Left ventricle myocardium inferior (tissue), 1 donor: ENCODE data around the gene NLRC3. TPM values are rescaled to one million over a fixed set of nuclear protein-coding genes. Genes with fewer than 3 reads are reported as not detected.
A peak's percentile ranks its signal among the peaks of the same experiment; 100 is the strongest.

Experiments
- DNase-seq: peaks from one replicate; pipeline ENCODE4 v3.0.0-alpha.2; 2020
- H3K27ac ChIP-seq: fragments of 200-600 bp; replicated peaks from 2 replicates; pipeline ENCODE4 v1.8.0; 2021
- H3K27me3 ChIP-seq: fragments of 200-600 bp; 2 replicates; pipeline ENCODE4 v1.8.0; 2021; ENCODE audit warnings: low read depth
- H3K36me3 ChIP-seq: fragments of 200-600 bp; 2 replicates; pipeline ENCODE4 v1.8.0; 2021
- H3K4me1 ChIP-seq: fragments of 200-600 bp; 2 replicates; pipeline ENCODE4 v1.8.0; 2021
- H3K4me3 ChIP-seq: fragments of 200-600 bp; 2 replicates; pipeline ENCODE4 v1.8.0; 2021; ENCODE audit warnings: mild to moderate bottlenecking, moderate library complexity
- H3K9me3 ChIP-seq: fragments of 200-600 bp; replicated peaks from 2 replicates; pipeline ENCODE4 v1.8.0; 2021
- intact Hi-C: fragments of 100-400 bp; cut with micrococcal nuclease; formaldehyde crosslinking; loops from one replicate; pipeline ENCODE4 v1.11.0; 2022
- total RNA-seq: library from RNA; stranded (reverse); fragmentation: NEBNext Ultra II Directional; extraction: Animal tissue kit (Norgen Biotek cat#: 25700); gene quantifications from one replicate; pipeline ENCODE4 v1.2.1, GENCODE V29; 2021
- TF ChIP-seq, protein P1 (sequence below): fragments of 200-600 bp; IDR thresholded peaks from 2 replicates; pipeline ENCODE4 v1.8.0; 2021; ENCODE audit warnings: antibody characterized with exemption, mild to moderate bottlenecking, borderline replicate concordance
- donor health status: DM: no; HTN: yes; CAD: no; lungs with severe emphysema.

Gene NLRC3
- total RNA-seq, 1 donor from 2014 or later: 0.93 TPM

DNA sequence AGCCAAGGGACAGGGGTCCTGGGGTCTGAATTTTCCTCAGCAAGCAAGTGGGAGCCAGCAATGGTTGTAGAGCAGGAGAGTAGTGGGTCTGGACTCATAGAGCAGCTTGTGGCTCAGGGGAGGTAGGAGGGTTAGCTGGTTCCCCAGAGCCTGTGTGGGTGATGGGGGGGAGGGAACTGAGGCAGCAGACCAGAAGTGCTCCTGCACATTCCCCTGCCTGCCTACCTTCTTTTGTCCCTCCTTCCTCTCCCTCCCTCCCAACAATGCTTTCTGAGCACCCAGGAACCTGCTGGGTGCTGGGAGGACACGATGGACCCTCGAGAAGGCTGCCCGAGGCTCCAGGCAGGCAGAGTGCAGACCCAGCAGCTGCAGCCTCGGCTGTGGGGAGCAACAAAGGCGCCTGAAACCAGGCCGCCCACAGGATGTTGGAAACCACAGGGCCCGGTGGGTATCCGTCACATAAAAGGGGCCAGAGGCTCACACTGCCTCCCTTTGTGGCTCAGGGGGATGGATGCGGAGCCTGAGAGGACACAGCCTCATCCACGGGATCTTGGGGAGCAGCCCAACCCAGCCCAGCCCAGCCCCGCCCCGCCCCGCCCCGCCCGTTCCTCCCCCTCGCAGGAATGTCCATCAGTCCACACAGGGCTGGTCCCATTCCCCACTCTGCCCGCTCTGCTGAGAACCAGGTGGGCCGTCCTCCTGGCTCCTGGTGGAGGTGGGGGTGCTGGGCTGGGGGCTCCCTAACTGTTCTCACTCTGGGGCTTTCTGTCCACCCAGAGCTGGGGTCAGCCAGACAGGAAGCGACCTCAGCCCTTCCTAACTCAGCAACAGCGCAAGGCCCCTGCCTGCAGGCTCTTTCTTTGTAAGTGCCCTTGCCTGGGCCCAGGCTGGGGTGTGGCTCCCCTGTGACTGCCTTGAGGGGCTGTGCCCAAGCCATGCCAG is 1.7 kb upstream of the NLRC3 start:
- Histone ChIP-seq H3K36me3 (peaks cover 16% of the 10 kb centered on the region), H3K27ac (no peak overlapping the region), H3K27me3 (peaks cover 5% of the 10 kb centered on the region), H3K9me3 (no peaks in the 10 kb centered on the region), H3K4me3 (no peak overlapping the region), H3K4me1 (no peaks in the 10 kb centered on the region)
- no peak for DNase-seq
- intact Hi-C loops: no loop called here
- TF ChIP-seq, protein P1, sequence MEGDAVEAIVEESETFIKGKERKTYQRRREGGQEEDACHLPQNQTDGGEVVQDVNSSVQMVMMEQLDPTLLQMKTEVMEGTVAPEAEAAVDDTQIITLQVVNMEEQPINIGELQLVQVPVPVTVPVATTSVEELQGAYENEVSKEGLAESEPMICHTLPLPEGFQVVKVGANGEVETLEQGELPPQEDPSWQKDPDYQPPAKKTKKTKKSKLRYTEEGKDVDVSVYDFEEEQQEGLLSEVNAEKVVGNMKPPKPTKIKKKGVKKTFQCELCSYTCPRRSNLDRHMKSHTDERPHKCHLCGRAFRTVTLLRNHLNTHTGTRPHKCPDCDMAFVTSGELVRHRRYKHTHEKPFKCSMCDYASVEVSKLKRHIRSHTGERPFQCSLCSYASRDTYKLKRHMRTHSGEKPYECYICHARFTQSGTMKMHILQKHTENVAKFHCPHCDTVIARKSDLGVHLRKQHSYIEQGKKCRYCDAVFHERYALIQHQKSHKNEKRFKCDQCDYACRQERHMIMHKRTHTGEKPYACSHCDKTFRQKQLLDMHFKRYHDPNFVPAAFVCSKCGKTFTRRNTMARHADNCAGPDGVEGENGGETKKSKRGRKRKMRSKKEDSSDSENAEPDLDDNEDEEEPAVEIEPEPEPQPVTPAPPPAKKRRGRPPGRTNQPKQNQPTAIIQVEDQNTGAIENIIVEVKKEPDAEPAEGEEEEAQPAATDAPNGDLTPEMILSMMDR: no peak

- Histone ChIP-seq H3K27me3 (peaks cover 5% of the 10 kb centered on the region), H3K27ac (no peak overlapping the region), H3K36me3 (peaks cover 13% of the 10 kb centered on the region), H3K9me3 (no peaks in the 10 kb centered on the region), H3K4me3 (no peak overlapping the region), H3K4me1 (no peaks in the 10 kb centered on the region)
- intact Hi-C loops: no loop called here
- DNase-seq: no peak
- TF ChIP-seq, protein P1: no peak
Observed at GRCh38 chr16:3578121-3578520, 918 bp upstream of the NLRC3 start.

- TF ChIP-seq, protein P1: no peak
Observed at GRCh38 chr16:3576211-3576610, 992 bp downstream of the NLRC3 start.

GRCh38 chr16:3575491-3575890 is 1.7 kb downstream of the NLRC3 start:
- Histone ChIP-seq H3K9me3 (peaks cover 10% of the 10 kb centered on the region), H3K4me3 (no peak overlapping the region), H3K27me3 (peaks cover 5% of the 10 kb centered on the region), H3K4me1 (no peaks in the 10 kb centered on the region), H3K27ac (no peak overlapping the region), H3K36me3 (peaks cover 6% of the 10 kb centered on the region)
- TF ChIP-seq, protein P1: no peak
- no peak for DNase-seq
- intact Hi-C loops: no loop called here

More at GRCh38 chr16:3576211-3576610, 992 bp downstream of the NLRC3 start:
- no peaks in the 10 kb centered on the region for H3K4me1 ChIP-seq
- H3K9me3 ChIP-seq: peaks cover 3% of the 10 kb centered on the region
- intact Hi-C loops: no loop called here
- H3K27ac ChIP-seq: no peak overlapping the region
- DNase-seq: no peak
- H3K4me3 ChIP-seq: peak overlapping the region; percentile 54
- peaks cover 5% of the 10 kb centered on the region for H3K27me3 ChIP-seq
- no peaks in the 10 kb centered on the region for H3K36me3 ChIP-seq

GRCh38 chr16:3574195-3574594 is 3.0 kb downstream of the NLRC3 start:
- Histone ChIP-seq H3K9me3 (peaks cover 18% of the 10 kb centered on the region), H3K4me1 (no peaks in the 10 kb centered on the region), H3K27me3 (peaks cover 5% of the 10 kb centered on the region), H3K27ac (no peak overlapping the region), H3K36me3 (peaks cover 12% of the 10 kb centered on the region), H3K4me3 (no peak overlapping the region)
- TF ChIP-seq, protein P1: no peak
- DNase-seq: no peak
- intact Hi-C loops: no loop called here
